ENCODE data around the gene INTS7. TPM values are rescaled to one million over a fixed set of nuclear protein-coding genes. Genes with fewer than 3 reads are reported as not detected.

INTS7 gene
- total and polyA plus RNA-seq, 2 of the 4 experiments (the other 2 are of a cell fraction) = 8.3 to 24.9 TPM

DNA sequence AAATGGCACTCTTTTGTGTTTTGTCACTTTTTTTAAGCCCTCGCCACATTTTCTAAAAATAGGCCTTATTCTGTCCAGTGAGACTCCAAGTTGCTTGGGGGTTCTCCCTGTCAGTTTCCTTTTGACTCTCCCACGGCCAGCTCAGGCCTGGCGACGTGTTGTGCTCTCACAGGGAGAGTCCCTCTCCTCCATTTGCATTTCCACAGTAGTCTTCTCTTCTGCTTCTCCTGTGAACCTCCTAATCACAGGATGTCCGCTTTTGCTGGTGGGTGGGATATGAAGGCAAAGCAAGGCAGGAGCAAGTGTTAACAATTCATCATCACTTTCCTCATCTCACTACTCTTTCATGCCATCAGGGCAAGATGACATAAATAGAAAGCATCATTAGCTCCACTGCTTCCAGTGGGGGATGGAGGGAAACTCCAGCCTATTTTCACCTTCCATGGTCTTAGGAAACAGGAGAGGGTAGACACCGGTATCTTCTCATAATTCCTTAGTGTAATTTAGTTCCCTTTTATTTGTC lies 99.8 kb downstream of the INTS7 start:
- Histone ChIP-seq H3K14ac (replicated peaks; ENCODE audit: low read depth, low read length) (no peak overlapping the region), H3K4me1 (ENCODE audit: control insufficient read depth, insufficient read depth, low read length) (peaks cover 3% of the 10 kb centered on the region; the same call in 1 of the 2 replicates), H2BK20ac (ENCODE audit: low read depth, low read length) (no peak overlapping the region), H3K9me3 (ENCODE audit: control insufficient read depth, insufficient read depth, low read length) (no peaks in the 10 kb centered on the region), H3K27me3 (ENCODE audit: control insufficient read depth, insufficient read depth, low read length) (no peaks in the 10 kb centered on the region), H4K8ac (ENCODE audit: low read depth in 2 of 2, low read length in 2 of 2) (no peak overlapping the region), H3K27ac (ENCODE audit: insufficient read depth, low read length) (no peak overlapping the region), H3K9me1 (ENCODE audit: insufficient read depth, low read length) (no peaks in the 10 kb centered on the region), H4K91ac (ENCODE audit: insufficient read depth, low read depth, low read length) (no peak overlapping the region), H3K79me1 (ENCODE audit: low read depth in 1 of 2, low read length in 2 of 2) (no peaks in the 10 kb centered on the region), H4K5ac (ENCODE audit: low read depth, low read length) (no peak overlapping the region), H2AK9ac (replicated peaks; ENCODE audit: low read depth, low read length, poor library complexity) (no peak overlapping the region), H2AFZ (replicated peaks; ENCODE audit: low read length, poor library complexity) (no peak overlapping the region), H3K36me3 (ENCODE audit: control insufficient read depth, insufficient read depth, low read length) (no peaks in the 10 kb centered on the region), H4K20me1 (ENCODE audit: insufficient read depth, low read length) (no peaks in the 10 kb centered on the region), H3K4me3 (ENCODE audit: insufficient read depth, low read depth, low read length) (no peak overlapping the region), H3K9ac (ENCODE audit: low read depth, low read length) (no peak overlapping the region), H2BK15ac (ENCODE audit: low read depth, low read length) (no peak overlapping the region), H3K4me2 (ENCODE audit: low read depth, low read length) (no peak overlapping the region), H3K23ac (ENCODE audit: low read depth, low read length) (no peak overlapping the region), H2BK120ac (ENCODE audit: low read depth, low read length) (no peak overlapping the region), H3K18ac (ENCODE audit: low read depth, low read length) (no peak overlapping the region), H3K56ac (ENCODE audit: extremely low read depth, insufficient read depth, low read length) (no peak overlapping the region), H2AK5ac (ENCODE audit: low read depth, low read length) (no peak overlapping the region), H2BK5ac (ENCODE audit: low read depth, low read length, poor library complexity, severe bottlenecking) (no peak overlapping the region), H3K4ac (ENCODE audit: low read depth, low read length) (no peak overlapping the region)
- intact Hi-C loops (cut with micrococcal nuclease) = no loop called here
- ChIA-PET CTCF (interaction anchor here (0.5 kb wide), 1 partner anchor 10 kb away, joined by 4 read pairs; no protein-coding TSS in a partner anchor), POLR2A (ENCODE audit: unreplicated experiment) (no interaction called here)
- dilution Hi-C loops (cut with HindIII; ENCODE audit: low sequenced_read_pairs, unreplicated experiment) = no loop called here
- WGBS, 2 experiments (ENCODE audit: extremely low coverage in 2 of 2, insufficient read length in 1 of 2) = 38% methylated on average over 1 of the region's 6 CpGs; no CpG with 5 or more reads in 1 of the 2 experiments
- TF ChIP-seq POLR2A (IDR thresholded peaks at IDR 0.05; ENCODE audit: low read depth, low read length) (no peak), CHD1 (IDR thresholded peaks at IDR 0.05; ENCODE audit: low read depth, low read length) (no peak), RFX5 (IDR thresholded peaks at IDR 0.05; ENCODE audit: low read depth, low read length) (no peak), RCOR1 (IDR thresholded peaks at IDR 0.05; ENCODE audit: insufficient replicate concordance, low read length) (no peak), MAFK (IDR thresholded peaks at IDR 0.05; ENCODE audit: low read depth, low read length) (no peak), MAZ (IDR thresholded peaks at IDR 0.05; ENCODE audit: borderline replicate concordance, low read depth, low read length) (no peak), MXI1 (IDR thresholded peaks at IDR 0.05; ENCODE audit: borderline replicate concordance, low read depth, low read length) (no peak), FOS (IDR thresholded peaks at IDR 0.05; ENCODE audit: low read depth, low read length) (no peak), RAD21 (IDR thresholded peaks at IDR 0.05; ENCODE audit: low read length) (no peak), BHLHE40 (IDR thresholded peaks at IDR 0.05; ENCODE audit: low read depth, low read length) (no peak), CEBPB (IDR thresholded peaks at IDR 0.05; ENCODE audit: low read depth, low read length) (no peak)
- TF ChIP-seq, protein P1, sequence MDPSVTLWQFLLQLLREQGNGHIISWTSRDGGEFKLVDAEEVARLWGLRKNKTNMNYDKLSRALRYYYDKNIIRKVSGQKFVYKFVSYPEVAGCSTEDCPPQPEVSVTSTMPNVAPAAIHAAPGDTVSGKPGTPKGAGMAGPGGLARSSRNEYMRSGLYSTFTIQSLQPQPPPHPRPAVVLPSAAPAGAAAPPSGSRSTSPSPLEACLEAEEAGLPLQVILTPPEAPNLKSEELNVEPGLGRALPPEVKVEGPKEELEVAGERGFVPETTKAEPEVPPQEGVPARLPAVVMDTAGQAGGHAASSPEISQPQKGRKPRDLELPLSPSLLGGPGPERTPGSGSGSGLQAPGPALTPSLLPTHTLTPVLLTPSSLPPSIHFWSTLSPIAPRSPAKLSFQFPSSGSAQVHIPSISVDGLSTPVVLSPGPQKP (IDR thresholded peaks at IDR 0.05; ENCODE audit: borderline replicate concordance, low read depth, low read length) = no peak
- no peak for DNase-seq
- in situ Hi-C loops (cut with MboI; ENCODE audit: low sequenced_read_pairs) = no loop called here
- no peak for ATAC-seq (ENCODE audit: low read depth)
- BruUV-seq (replicated peaks) = no TSS peak

All from IMR-90 (cell line).